NCI-H1092 (cell line): ENCODE data around the gene EDC3.

Experiments
- DNase-seq: peaks from one replicate; lab custom pipeline; 2025; lab: John Stamatoyannopoulos, UW

Gene EDC3

GRCh38 chr15:74624020-74624602 is 71.7 kb downstream of the EDC3 start:
- DNase-seq, result no peak

- no peak for DNase-seq
Observed at GRCh38 chr15:74622758-74623157, 73.1 kb downstream of the EDC3 start.

DNA sequence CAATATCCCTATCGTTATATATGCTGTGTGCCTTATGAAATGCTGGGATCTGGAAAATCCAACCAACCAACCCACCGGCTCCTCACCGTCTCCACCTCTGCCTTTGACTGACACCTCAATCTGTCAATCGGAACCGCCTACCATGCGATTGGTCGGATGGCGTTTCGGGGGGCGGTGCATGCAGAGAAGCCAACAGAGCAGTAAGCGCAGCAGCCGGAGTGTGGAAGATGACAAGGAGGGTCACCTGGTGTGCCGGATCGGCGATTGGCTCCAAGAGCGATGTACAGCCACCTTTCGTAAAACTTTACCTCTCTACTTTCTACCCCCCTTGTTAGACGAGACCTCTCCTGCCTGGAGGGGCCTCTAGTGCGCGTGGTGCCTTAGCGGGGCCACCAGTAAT is 73.9 kb downstream of the EDC3 start:
- no peak for DNase-seq

DNA sequence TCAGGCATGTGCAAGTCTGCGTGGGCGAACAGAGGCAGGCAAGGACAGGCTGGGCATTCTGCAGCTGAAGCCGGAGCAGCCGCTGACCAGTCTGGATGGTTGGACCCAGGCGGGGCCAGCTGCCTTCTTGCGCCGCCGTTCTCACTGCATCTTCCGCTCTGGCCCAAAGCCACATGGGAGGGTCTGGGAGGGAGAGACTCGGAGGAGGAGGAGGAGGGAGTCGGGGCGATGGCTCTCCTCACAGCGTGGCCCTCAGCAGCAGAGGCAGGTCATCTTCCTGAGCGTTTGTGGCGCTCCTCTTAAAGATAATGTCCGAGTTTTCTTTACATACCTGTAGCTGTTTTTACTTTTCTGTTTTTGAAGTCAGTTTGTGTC is 74.3 kb downstream of the EDC3 start:
- no peak for DNase-seq

GRCh38 chr15:74620636-74621545 is 74.9 kb downstream of the EDC3 start:
- DNase-seq, result peak; percentile 19

- DNase-seq, result no peak
Observed at GRCh38 chr15:74619916-74620635, 75.7 kb downstream of the EDC3 start.

- DNase-seq, result no peak
Observed at GRCh38 chr15:74618841-74619596, 76.8 kb downstream of the EDC3 start.

- no peak for DNase-seq
Observed at GRCh38 chr15:74616996-74617395, 78.8 kb downstream of the EDC3 start.

GRCh38 chr15:74616366-74616939 is 79.4 kb downstream of the EDC3 start:
- DNase-seq, result no peak

DNA sequence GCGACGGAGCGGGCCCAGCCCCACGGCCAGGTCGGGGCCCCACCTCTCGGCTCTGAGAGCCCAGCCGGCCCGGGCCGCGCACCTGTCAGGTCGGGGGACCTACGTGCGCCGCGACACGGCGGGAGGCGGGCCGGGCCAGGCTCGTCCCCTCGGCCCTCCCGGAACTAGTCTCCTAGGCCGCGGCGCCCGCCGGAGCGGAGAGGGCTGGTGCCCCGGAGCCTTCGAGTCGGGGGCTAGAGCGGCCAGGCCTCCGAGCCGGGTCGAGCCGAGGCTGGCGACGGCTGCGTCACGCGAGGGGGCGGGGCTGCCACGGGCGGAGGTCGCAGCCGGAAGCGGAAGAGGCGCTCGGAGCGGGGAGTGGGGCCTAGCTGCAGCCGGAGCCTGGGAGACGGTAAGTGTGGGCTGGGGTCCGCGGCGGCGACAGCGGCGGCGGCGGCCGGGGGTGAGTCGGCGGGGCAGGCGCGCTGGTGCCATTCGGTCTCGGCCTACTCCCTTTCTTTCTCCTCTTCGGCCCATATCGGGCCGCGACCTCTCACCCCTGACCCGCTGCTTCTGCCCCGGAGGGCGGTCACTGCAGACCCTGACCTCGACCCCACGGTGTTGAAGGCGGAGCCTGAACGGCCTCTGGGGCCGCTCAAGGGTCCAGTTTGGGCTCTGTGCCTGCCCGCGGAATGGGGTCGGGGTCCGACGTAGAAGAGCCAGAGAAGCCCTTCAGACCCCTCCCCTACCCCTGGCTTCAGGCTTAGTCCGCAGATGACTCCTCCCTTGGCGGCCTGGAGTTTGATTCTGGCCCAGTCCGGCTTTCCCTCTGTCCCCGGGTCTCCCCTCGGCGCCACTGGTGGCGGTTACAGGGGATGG is 80.1 kb downstream of the EDC3 start, which contains the start of gene CLK3:
Gene CLK3 (plus strand): TSS at position 329 of the 858 bp plus-strand sequence. CDS start 3,361 bp downstream, outside the sequence.
- DNase-seq, result peak; percentile 89

DNA sequence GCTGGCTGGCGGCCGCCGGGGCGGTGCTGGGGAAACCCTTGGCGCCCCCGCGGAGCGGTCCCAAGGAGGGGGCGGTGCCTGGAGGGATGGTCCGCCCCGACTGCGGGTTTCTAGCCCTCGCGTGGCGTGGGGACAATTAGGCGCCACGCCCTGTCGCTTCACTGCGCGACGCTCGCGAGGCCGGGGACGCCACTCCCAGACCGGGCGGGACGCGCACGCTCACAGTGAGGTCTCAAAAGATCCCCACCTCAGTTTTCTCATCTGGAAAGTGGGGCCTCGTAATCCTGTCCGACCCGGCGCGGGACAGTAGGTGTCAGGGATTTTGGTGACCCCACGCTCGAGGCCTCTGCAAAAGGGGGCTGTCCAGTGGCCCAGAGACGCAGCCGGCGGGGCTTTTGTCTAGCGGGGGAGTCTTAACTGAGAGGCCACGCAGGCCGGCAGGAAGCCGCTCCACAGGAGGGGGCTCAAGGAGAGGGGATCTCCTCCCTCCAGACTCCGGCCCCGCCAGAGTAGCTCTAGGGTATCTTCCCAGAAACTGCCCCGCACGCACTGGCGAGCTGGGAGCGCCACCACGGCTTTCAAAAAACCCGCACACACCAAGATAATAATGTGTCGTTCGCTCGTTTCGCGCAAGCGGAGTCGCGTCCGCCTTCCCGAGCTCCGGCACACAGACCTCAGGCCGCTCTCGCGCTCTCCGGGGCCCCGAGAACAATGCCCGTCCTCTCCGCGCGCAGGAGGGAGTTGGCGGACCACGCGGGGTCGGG is 80.9 kb downstream of the EDC3 start:
- no peak for DNase-seq

- DNase-seq, result no peak
Observed at GRCh38 chr15:74613953-74614743, 81.7 kb downstream of the EDC3 start.

DNA sequence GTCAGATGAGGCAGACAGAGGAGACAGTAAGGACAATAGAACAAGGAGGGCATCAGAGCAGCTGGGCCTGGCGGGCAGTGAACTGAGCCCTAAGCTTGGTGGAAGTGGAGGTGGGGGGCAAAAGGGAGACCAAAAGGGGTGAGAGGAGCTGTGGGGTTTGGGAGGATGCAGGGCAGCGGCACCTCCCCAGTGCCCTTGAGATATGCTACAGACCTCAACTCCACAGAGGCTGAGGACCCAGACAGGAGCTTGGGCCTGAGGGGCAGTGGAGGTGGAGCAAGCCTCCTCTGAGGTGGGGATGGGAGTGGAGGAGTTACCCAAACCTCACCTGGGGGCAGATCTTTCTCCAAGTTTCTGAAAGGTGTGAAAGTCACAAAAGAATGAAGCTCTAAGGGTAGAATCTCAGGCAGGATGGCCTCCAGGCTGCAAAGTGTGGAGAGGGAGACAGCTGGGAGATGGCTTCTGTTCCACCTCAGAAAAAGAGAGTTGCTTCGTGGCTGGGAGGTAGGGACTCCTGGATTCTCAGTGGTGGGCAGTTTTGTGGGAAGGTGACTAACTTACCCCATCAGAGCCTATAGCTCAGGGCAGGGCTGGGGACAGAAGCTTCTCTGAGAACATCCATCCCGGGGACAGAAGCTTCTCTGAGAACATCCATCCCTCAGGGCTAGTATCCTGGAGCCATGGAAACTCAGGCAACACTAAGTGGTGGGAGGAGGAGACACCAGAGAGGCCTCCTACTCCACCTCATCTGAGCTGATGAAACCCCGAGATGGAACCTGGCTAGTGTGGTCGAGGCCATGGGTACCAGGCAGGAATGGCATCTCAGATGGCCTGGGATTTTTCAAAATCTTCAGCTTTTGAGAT is 82.5 kb downstream of the EDC3 start:
- no peak for DNase-seq

GRCh38 chr15:74612677-74613076 is 83.1 kb downstream of the EDC3 start:
- DNase-seq, result no peak

DNA sequence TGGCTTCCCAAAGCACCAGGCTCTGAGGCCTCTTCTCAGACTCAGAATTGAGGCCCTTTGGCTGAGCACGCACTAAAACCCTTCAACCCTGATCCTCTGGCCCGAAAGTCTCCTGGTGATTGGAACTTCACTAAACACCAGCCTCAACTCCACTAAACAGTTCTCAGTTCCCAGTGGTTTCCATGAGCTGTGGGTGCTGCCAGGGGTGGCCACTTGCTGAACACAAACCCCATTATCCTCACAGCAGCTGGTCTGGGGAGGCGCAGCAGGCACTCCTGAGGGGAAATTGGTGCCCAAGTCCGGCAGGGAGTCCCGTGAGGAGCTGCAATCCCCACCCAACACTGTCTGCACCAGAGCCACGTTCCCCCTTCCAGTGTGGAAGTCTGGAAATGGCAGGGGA is 84.0 kb downstream of the EDC3 start:
- no peak for DNase-seq

DNA sequence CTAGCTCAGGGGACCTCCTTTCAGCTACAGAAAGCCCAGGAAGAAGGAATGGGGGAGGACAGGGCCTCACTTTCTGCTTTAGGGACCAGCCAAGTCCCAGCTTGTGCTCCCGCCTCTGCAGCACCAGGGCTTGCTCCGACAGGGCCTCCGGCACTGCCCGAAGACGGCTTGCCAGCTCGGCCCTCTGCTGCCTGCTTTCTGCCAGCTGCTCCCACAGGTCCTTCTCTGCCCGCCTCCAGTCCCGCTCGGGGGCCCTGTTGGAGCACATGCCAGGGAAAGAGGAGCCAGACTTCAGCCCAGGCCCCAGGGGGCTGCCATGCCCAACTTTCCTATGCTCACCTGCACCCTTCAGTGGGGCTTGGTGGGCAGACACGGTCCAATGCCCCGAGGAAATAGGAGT is 84.5 kb downstream of the EDC3 start:
- no peak for DNase-seq

DNA sequence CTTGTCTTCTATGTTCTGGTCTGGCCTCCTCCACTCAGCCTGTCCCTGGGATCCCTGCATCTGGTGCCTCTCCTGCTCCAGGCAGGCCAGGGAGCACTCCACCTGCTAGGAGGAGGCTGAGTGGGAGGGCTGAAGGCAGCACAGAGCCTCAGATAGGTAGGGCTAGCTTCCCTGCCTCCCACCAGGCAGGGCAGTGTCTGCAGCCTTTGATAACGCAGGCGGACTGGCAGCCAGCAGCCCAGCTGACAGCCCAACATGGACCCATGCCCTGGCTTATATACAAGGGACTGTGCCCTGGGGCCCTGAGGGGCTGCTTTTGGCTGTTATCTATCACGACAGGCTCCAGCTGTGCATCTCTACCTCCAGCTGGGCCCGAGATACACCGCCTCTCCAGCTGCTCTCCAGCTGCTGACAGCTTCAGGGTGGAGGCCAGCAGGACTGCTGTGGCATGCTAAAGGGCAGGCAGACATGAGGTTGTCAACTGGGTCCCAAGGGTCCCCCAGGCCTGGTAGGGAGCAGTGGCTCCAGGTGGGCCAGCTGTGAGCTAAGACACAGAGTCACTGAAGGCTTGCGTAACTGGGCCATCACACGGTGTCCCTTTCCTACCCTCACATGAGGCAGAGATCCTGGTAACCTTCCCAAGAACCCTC is 85.4 kb downstream of the EDC3 start:
- DNase-seq, result no peak

DNA sequence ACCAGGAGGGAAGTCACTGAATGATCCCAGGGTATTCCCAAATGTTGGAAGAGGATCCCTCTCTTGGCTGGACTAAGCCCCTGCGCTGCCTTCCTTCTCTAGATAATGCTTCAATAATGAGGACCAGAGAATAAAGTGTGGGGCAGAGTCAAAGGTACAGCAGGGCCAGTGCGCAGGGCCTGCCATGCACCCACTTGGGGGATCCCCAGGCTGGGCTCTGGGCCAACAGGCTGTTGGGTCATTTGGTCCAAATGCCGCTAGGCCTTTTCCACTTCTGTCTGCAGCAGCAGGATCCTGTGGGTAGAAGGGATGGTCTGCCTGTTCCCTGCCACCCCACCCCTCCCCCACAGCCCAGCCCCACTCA is 85.9 kb downstream of the EDC3 start:
- DNase-seq, result no peak
